ENCODE measurements around the gene PSG4. TPM values are rescaled to one million over a fixed set of nuclear protein-coding genes. Genes with fewer than 3 reads are reported as not detected.
"Not testable (repeated sequence)": the region's sequence is repeated elsewhere in the genome, so short reads cannot be mapped to it uniquely, and the experiment has no call there.

The PSG4 gene
- total RNA-seq (not detected), polyA plus RNA-seq (not detected)
- long read RNA-seq, donor 1: 0 reads
- long read RNA-seq, donor 2: 0 reads
- long read RNA-seq, donor 3: 0 reads

DNA sequence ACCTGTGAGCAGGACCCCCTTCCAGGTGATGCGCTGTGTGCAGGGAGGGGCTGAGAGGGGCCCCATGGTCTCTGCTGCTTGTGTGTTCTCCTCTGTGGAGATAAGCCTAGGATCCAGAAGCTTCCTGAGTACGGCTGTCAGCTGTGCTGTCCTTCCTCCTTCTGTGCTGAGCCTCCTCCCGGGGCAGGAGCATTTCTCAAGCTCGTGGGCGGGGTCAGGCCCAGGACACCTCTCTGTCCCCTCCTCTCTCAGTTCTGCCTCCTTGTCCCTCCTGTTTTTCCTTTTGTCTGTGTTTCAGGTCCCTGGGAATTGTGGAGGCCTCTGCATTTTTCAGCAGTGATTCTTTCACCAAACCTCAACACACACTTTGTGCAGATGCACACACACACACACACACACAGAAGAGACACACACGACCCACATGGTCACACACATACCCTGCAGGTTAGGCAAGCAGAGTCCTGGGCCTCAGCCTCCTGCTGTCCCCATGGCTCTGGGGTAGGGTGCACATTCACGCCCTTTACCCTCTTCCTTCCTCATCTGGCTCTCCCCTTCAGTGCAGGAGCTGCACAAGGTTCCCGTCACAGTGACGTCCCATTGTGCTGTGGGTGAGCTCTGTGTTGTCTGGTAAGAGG, at the start of gene PSG4:
PSG4 (minus strand) TSS at position 168 of the 635 bp plus-strand sequence; CDS start at position 66, 102 bp downstream.
- not testable (repeated sequence) for H3K36me3 ChIP-seq, H3K9me3 ChIP-seq, H3K4me3 ChIP-seq, DNase-seq, H3K27ac ChIP-seq, H3K4me1 ChIP-seq, ATAC-seq, H3K27me3 ChIP-seq
- 45 to 46% methylated on average over 9 of the region's 9 CpGs for WGBS, 2 donors
- intact Hi-C loops (cut with DNase I): loop anchor here in 1 of 10 donors (10.0 kb wide), 1 partner anchor 101 kb away; no protein-coding TSS in a partner anchor

DNA sequence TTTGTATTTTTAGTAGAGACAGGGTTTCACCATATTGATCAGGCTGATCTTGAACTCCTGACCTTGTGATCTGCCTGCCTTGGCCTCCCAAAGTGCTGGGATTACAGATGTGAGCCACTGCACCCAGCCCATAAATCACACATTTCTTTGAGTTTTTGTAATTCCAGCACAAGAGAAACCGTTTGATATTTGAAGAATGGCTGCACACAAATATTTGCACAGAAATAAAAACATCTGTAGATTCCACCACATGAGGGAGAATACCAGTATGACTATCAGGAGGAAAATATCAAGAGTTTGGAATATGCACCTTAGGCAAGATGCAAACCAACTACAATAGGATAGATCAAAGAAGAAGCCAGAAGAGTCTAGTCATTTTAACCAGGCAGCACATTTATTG, 46.0 kb upstream of the PSG4 start:
- intact Hi-C loops (cut with DNase I); DNase-seq; H3K27ac ChIP-seq; H3K4me1 ChIP-seq; ATAC-seq; H3K36me3 ChIP-seq; H3K9me3 ChIP-seq; H3K4me3 ChIP-seq; H3K27me3 ChIP-seq: not testable (repeated sequence)
- 40 to 45% methylated on average over 1 of the region's 1 CpG for WGBS, 2 donors

DNA sequence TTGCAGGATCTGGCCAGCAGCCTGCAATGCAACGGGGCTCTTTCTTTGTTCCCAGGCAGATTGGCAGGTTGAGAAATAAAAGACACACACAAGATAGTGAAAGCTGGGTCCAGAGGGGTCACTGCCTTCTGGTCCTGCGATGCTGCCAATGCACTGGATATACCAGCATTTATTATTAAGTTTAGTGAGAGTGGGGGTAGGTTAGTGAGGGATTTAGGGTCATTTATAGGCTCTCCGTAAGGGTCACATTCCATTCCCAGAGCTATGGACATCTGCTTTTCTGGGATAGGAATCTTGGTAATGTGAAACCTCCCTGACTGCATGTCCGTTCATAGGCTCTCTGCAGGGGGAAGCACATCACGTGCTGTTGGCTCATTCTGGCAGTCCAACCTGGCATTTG, 44.9 kb upstream of the PSG4 start:
- H3K9me3 ChIP-seq; intact Hi-C loops (cut with DNase I); ATAC-seq; H3K36me3 ChIP-seq; H3K27me3 ChIP-seq; H3K27ac ChIP-seq; DNase-seq; H3K4me3 ChIP-seq; H3K4me1 ChIP-seq: not testable (repeated sequence)
- 43 to 47% methylated on average over 4 of the region's 5 CpGs for WGBS, 2 donors

DNA sequence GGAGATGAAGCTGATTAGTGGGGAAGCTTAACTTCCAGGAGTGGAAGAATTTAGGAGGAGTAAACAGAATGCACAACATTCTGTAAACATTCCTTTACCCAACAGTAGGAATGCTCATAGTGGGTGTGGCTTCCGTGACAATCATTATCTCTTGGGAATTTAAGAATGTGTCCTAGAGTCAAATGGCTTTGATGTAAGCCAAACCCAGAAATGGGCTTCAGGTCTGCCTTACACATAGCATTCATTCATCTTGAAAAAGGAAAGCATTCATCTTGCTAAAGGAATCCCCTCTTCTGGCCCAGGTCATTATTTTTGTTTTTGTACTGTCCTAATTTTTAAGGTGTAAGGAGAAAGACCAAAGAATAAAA, 43.2 kb upstream of the PSG4 start:
- H3K27ac ChIP-seq; H3K9me3 ChIP-seq; H3K4me3 ChIP-seq; H3K27me3 ChIP-seq; DNase-seq; H3K36me3 ChIP-seq; intact Hi-C loops (cut with DNase I); ATAC-seq; H3K4me1 ChIP-seq: not testable (repeated sequence)
- WGBS, 2 donors: 86 to 88% methylated on average over 1 of the region's 1 CpG

DNA sequence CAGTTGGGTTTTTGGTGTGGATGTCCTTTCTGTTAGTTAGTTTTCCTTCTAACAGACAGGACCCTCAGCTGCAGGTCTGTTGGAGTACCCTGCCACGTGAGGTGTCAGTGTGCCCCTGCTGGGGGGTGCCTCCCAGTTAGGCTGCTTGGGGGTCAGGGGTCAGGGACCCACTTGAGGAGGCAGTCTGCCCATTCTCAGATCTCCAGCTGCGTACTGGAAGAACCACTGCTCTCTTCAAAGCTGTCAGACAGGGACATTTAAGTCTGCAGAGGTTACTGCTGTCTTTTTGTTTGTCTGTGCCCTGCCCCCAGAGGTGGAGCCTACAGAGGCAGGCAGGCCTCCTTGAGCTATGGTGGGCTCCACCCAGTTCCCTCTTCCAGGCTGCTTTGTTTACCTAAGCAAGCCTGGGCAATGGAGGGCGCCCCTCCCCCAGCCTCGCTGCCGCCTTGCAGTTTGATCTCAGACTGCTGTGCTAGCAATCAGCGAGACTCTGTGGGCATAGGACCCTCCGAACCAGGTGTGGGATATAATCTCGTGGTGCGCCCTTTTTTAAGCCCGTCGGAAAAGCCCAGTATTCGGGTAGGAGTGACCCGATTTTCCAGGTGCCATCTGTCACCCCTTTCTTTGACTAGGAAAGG, 41.9 kb upstream of the PSG4 start:
- H3K4me1 ChIP-seq; H3K9me3 ChIP-seq; DNase-seq; H3K27me3 ChIP-seq; H3K27ac ChIP-seq; H3K4me3 ChIP-seq; ATAC-seq; H3K36me3 ChIP-seq; intact Hi-C loops (cut with DNase I): not testable (repeated sequence)
- 84 to 92% methylated on average over 11 to 13 of the region's 13 CpGs for WGBS, 2 donors

DNA sequence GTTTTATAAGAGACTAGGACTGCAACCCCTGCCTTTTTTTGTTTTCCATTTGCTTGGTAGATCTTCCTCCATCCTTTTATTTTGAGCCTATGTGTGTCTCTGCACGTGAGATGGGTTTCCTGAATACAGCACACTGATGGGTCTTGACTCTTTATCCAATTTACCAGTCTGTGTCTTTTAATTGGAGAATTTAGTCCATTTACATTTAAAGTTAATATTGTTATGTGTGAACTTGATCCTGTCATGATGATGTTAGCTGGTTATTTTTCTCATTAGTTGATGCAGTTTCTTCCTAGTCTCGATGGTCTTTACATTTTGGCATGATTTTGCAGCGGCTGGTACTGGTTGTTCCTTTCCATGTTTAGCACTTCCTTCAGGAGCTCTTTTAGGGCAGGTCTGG, 40.4 kb upstream of the PSG4 start:
- 63 to 75% methylated on average over 2 to 3 of the region's 3 CpGs for WGBS, 2 donors
- H3K9me3 ChIP-seq; intact Hi-C loops (cut with DNase I); DNase-seq; H3K4me3 ChIP-seq; H3K4me1 ChIP-seq; ATAC-seq; H3K27me3 ChIP-seq; H3K36me3 ChIP-seq; H3K27ac ChIP-seq: not testable (repeated sequence)

DNA sequence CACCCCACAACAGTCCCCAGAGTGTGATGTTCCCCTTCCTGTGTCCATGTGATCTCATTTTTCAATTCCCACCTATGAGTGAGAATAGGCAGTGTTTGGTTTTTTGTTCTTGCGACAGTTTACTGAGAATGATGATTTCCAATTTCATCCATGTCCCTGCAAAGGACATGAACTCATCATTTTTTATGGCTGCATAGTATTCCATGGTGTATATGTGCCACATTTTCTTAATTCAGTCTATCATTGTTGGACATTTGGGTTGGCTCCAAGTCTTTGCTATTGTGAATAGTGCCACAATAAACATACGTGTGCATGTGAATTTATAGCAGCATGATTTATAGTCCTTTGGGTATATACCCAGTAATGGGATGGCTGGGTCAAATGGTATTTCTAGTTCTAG, 36.8 kb upstream of the PSG4 start:
- intact Hi-C loops (cut with DNase I): not testable (repeated sequence)

DNA sequence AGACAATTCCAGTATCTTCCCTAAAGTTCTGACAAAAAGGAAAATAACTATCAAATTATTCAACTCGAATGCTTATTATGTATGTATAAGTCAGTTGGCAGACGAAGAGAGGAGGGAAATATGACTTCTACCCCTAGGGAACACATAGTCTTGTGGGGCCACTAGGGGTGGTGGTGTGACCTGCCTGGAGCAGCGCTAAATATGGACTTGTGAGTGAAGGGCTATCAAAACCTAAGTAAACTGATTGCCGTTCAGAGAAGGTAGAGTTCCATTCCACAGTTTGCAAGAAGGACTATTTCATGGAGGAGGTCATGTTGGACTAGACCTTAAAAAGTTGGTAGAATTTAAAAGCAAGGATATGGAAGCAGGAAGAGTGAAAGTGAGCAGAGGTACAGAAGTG, 32.8 kb upstream of the PSG4 start:
- H3K4me3 ChIP-seq; ATAC-seq; intact Hi-C loops (cut with DNase I); H3K27ac ChIP-seq; H3K4me1 ChIP-seq; H3K9me3 ChIP-seq; H3K36me3 ChIP-seq; H3K27me3 ChIP-seq; DNase-seq: not testable (repeated sequence)
- 67 to 70% methylated on average over 3 to 4 of the region's 4 CpGs for WGBS, 2 donors

More for the DNA sequence above, 36.8 kb upstream of the PSG4 start:
- WGBS, 2 donors: 78 to 83% methylated on average over 2 of the region's 2 CpGs
- not testable (repeated sequence) for ATAC-seq, H3K27me3 ChIP-seq, H3K36me3 ChIP-seq, DNase-seq, H3K27ac ChIP-seq, H3K9me3 ChIP-seq, H3K4me1 ChIP-seq, H3K4me3 ChIP-seq

DNA sequence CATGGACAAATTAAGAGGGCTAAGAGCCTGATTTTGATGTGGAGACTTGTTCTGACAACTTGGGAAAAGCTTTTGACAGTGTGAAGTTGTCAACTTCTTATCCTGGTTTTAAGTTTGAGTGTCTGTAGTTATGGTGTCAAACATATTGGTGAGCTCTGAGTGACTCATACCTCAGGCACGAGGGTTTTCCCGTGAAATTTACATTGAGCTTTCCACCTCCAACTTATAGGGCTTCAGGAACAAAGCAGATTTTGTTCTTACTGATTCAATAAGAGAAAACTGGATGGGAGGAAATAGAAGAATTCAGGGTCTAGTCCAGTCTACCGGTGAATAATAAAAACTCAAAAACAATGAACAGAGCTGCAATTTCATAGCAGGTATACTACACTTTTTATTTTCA, 30.2 kb upstream of the PSG4 start:
- intact Hi-C loops (cut with DNase I); H3K36me3 ChIP-seq; H3K27me3 ChIP-seq; H3K4me3 ChIP-seq; H3K9me3 ChIP-seq; H3K27ac ChIP-seq; ATAC-seq; DNase-seq; H3K4me1 ChIP-seq: not testable (repeated sequence)
- 73 to 74% methylated on average over 3 of the region's 3 CpGs for WGBS, 2 donors

Data from heart right ventricle (tissue), 16 donors.